Kidney epithelial cell (primary cell): ENCODE measurements around the gene NME3. TPM values are rescaled to one million over a fixed set of nuclear protein-coding genes. Genes with fewer than 3 reads are reported as not detected.

Experiments used
- DNase-seq: peaks from one replicate; pipeline ENCODE4 v3.0.0-alpha.2; 2010; ENCODE audit warnings: low read depth
- H3K27me3 ChIP-seq: 2 replicates; pipeline ENCODE4 v1.6.0; 2011; ENCODE audit warnings: low read length; ENCODE audit not compliant: control insufficient read depth, insufficient read depth
- H3K36me3 ChIP-seq: 2 replicates; pipeline ENCODE4 v1.5.1; 2011; ENCODE audit warnings: low read length; ENCODE audit not compliant: control insufficient read depth, insufficient read depth
- H3K4me3 ChIP-seq: 2 replicates; pipeline ENCODE4 v1.5.1; 2011; ENCODE audit warnings: low read depth, mild to moderate bottlenecking, control low read depth, low read length
- CTCF ChIP-seq: IDR thresholded peaks from 2 replicates; pipeline ENCODE4 v1.5.1; 2011; ENCODE audit warnings: mild to moderate bottlenecking, moderate library complexity, low read length, control low read depth, inconsistent platforms; ENCODE audit not compliant: insufficient read depth, poor library complexity, severe bottlenecking
- total RNA-seq: library from RNA; depleted of rRNA; stranded (reverse); fragments of >200 nt; gene quantifications from 2 replicates; pipeline ENCODE4 v1.2.3, GENCODE V29; 2015

NME3 gene
- total RNA-seq, 1 donor from 2014 or later, result 44.9 TPM

GRCh38 chr16:1761751-1762150, 9.6 kb downstream of the NME3 start:
- H3K36me3 ChIP-seq, result no peaks in the 10 kb centered on the region
- no peaks in the 10 kb centered on the region for H3K27me3 ChIP-seq
- H3K4me3 ChIP-seq, result no peak overlapping the region
- DNase-seq, result no peak
- no peak for TF ChIP-seq CTCF

- TF ChIP-seq CTCF, result no peak
- no peaks in the 10 kb centered on the region for H3K27me3 ChIP-seq
- no peak overlapping the region for H3K4me3 ChIP-seq
- H3K36me3 ChIP-seq, result no peaks in the 10 kb centered on the region
- DNase-seq, result no peak
Measured at GRCh38 chr16:1760911-1761310, 10.4 kb downstream of the NME3 start.

- H3K36me3 ChIP-seq, result peaks cover 2% of the 10 kb centered on the region
Measured at GRCh38 chr16:1759511-1759910, 11.8 kb downstream of the NME3 start.

GRCh38 chr16:1758923-1759322, 12.4 kb downstream of the NME3 start:
- H3K27me3 ChIP-seq, result no peaks in the 10 kb centered on the region
- DNase-seq, result no peak
- H3K4me3 ChIP-seq, result no peak overlapping the region
- peaks cover 2% of the 10 kb centered on the region for H3K36me3 ChIP-seq
- no peak for TF ChIP-seq CTCF

More at GRCh38 chr16:1759511-1759910, 11.8 kb downstream of the NME3 start:
- DNase-seq, result no peak
- Histone ChIP-seq H3K4me3 (no peak overlapping the region), H3K27me3 (no peaks in the 10 kb centered on the region)
- TF ChIP-seq CTCF, result no peak

GRCh38 chr16:1757714-1758461, 13.5 kb downstream of the NME3 start:
- no peak for DNase-seq
- TF ChIP-seq CTCF, result no peak
- H3K36me3 ChIP-seq, result peaks cover 2% of the 10 kb centered on the region

GRCh38 chr16:1754204-1754603, 17.1 kb downstream of the NME3 start:
- DNase-seq, result no peak
- no peak overlapping the region for H3K4me3 ChIP-seq
- H3K36me3 ChIP-seq, result peaks cover 2% of the 10 kb centered on the region
- H3K27me3 ChIP-seq, result no peaks in the 10 kb centered on the region
- no peak for TF ChIP-seq CTCF

More at GRCh38 chr16:1757714-1758461, 13.5 kb downstream of the NME3 start:
- H3K27me3 ChIP-seq, result no peaks in the 10 kb centered on the region
- H3K4me3 ChIP-seq, result no peak overlapping the region
